ENCODE results near the gene NOS1AP. TPM values are rescaled to one million over a fixed set of nuclear protein-coding genes. Genes with fewer than 3 reads are reported as not detected.

Gene NOS1AP
- total and polyA plus RNA-seq, 2 donors (not counting 3 experiments of a cell fraction or from before 2014, with no cell fraction given), result 1.3 to 5.4 TPM

- no peaks in the 10 kb centered on the region for H3K36me3 ChIP-seq (ENCODE audit: control insufficient read depth in 2 of 2, extremely low read depth in 1 of 2, insufficient read depth in 2 of 2, low read length in 2 of 2)
- H3K4me2 ChIP-seq (ENCODE audit: insufficient read depth, low read length), result peak overlapping the region; percentile 49
- H3K27me3 ChIP-seq (ENCODE audit: control insufficient read depth in 2 of 2, insufficient read depth in 2 of 2, low read length in 2 of 2), result no peaks in the 10 kb centered on the region
- H4K20me1 ChIP-seq (replicated peaks; ENCODE audit: control insufficient read depth, extremely low read depth, insufficient read depth, low read length), result no peaks in the 10 kb centered on the region
- FAIRE-seq (peak; percentile 69), DNase-seq (ENCODE audit: low read depth, low spot score) (peak; percentile 59)
- no TSS peak for BruUV-seq (replicated peaks)
- peak overlapping the region; percentile 49 for H2AFZ ChIP-seq (ENCODE audit: low read depth, low read length)
- no peaks in the 10 kb centered on the region for H3K79me2 ChIP-seq (ENCODE audit: control insufficient read depth, insufficient read depth, low read length)
- H3K4me1 ChIP-seq (ENCODE audit: control insufficient read depth, extremely low read depth, insufficient read depth, low read length), result peaks cover 45% of the 10 kb centered on the region
- ChIA-PET POLR2A (no interaction called here), CTCF (interaction anchor here (0.7 to 1.3 kb wide), 2 partner anchors 10 to 33 kb away, joined by 3 read pairs; no protein-coding TSS in a partner anchor)
- H3K9me3 ChIP-seq (replicated peaks; ENCODE audit: control insufficient read depth, insufficient read depth, low read length), result no peaks in the 10 kb centered on the region
- H3K27ac ChIP-seq (ENCODE audit: insufficient read depth, low read depth, low read length), result peak overlapping the region; percentile 63
- no peaks in the 10 kb centered on the region for H3K9me1 ChIP-seq (replicated peaks; ENCODE audit: control insufficient read depth, extremely low read depth, insufficient read depth, low read length)
- intact Hi-C loops (cut with micrococcal nuclease) (loop anchor here (10.0 kb wide), 1 partner anchor 117 kb away; no protein-coding TSS in a partner anchor), dilution Hi-C loops (cut with MboI; ENCODE audit: extremely low pct_ligation_motif_present, low sequenced_read_pairs) (no loop called here)
- H3K9ac ChIP-seq (replicated peaks; ENCODE audit: extremely low read depth, insufficient read depth, low read length), result no peak overlapping the region
- no peak overlapping the region for H3K4me3 ChIP-seq (replicated peaks in 1 of 3; ENCODE audit: insufficient read depth in 1 of 3, low read depth in 1 of 3, low read length in 3 of 3)
- TF ChIP-seq CTCF (IDR thresholded peaks at IDR 0.05; ENCODE audit: extremely low read depth in 1 of 2, insufficient read depth in 1 of 2, low read depth in 1 of 2, low read length in 2 of 2) (no peak), GATA2 (IDR thresholded peaks at IDR 0.05; ENCODE audit: insufficient read depth, insufficient read length, low read depth, low read length) (peak; percentile 97), POLR2A (IDR thresholded peaks at IDR 0.05; ENCODE audit: low read depth, low read length) (no peak), EZH2 (IDR thresholded peaks at IDR 0.05; ENCODE audit: borderline replicate concordance, low read depth, low read length, severe bottlenecking) (no peak), FOS (IDR thresholded peaks at IDR 0.05; ENCODE audit: borderline replicate concordance, insufficient read depth, low read length) (peak; percentile 30), POLR2AphosphoS5 (IDR thresholded peaks at IDR 0.05; ENCODE audit: insufficient read depth, low read depth, low read length) (peak; percentile 61), JUN (IDR thresholded peaks at IDR 0.05; ENCODE audit: borderline replicate concordance, insufficient read depth, insufficient read length, low read depth) (no peak), MYC (IDR thresholded peaks at IDR 0.05; ENCODE audit: low read depth, low read length) (no peak)
- TF ChIP-seq, protein P1, sequence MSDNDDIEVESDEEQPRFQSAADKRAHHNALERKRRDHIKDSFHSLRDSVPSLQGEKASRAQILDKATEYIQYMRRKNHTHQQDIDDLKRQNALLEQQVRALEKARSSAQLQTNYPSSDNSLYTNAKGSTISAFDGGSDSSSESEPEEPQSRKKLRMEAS (IDR thresholded peaks at IDR 0.05; ENCODE audit: insufficient read depth, insufficient read length), result no peak
Observed at GRCh38 chr1:162191396-162192305, 122.2 kb downstream of the NOS1AP start.
